ENCODE results near the gene RCSD1. TPM values are rescaled to one million over a fixed set of nuclear protein-coding genes. Genes with fewer than 3 reads are reported as not detected.

The RCSD1 gene
- total RNA-seq, 1 donor from 2014 or later: 176 TPM

DNA sequence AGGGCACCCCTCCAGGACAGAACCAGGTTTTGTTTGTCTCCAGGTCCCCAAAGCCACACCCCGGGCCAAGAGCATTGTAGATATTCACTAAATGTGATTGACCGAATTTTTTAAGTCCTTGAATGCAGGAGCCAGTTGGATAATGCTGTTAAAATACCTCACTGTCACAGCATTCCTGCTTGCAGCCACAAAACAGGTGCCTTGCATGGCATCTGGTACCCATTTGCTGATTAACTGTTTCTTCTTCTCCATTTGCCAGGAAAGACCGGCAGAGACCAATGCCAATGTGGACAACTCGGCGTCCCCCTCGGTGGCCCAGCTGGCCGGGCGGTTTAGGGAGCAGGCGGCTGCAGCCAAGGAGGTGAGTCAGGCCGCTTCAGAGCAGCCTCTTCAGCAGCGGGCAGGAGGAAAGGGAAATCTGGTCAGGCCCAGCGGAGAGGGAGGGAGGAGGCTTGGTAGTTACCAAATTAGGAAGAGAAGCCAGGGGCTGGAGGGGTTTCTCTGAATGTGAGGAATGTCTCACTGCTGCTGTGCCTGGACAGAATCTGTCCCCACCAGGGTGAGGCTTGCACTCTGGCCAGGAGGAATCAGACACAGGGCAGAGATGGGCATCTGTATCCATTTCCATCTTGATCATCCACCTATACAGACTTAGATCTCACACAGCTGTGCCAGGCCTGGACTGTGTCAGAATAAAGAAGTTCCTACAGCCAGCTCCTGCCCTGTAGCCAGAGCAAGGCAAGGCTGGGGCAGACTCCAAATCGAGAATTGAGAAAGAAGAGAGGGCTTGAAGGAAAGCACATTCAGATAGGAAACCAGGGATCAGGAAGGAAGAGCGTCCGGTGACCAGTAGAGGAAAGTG, 53.8 kb downstream of the RCSD1 start:
- intact Hi-C loops (cut with micrococcal nuclease): no loop called here

DNA sequence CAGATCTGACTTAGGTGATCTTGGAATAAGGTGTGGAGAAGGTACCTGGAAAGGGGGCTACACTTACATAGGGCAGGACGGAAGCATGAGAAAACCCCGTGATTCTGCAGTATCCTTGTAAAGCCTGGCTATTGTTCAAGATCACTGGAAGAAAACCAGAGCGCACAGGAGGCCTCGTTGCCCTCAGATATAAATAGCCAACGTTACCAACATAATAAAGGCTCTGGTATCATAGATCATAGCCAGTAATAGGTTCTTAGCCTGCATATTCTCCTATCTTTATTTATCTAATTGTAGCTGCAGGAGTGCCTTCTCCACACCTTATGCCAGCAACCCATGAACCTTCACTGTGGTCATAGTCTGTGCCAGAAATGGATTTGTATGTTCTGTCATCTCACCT, 55.8 kb downstream of the RCSD1 start:
- intact Hi-C loops (cut with micrococcal nuclease): loop anchor here (5.0 kb wide), 1 partner anchor 54 kb away; the partner anchor contains the start of gene RCSD1

DNA sequence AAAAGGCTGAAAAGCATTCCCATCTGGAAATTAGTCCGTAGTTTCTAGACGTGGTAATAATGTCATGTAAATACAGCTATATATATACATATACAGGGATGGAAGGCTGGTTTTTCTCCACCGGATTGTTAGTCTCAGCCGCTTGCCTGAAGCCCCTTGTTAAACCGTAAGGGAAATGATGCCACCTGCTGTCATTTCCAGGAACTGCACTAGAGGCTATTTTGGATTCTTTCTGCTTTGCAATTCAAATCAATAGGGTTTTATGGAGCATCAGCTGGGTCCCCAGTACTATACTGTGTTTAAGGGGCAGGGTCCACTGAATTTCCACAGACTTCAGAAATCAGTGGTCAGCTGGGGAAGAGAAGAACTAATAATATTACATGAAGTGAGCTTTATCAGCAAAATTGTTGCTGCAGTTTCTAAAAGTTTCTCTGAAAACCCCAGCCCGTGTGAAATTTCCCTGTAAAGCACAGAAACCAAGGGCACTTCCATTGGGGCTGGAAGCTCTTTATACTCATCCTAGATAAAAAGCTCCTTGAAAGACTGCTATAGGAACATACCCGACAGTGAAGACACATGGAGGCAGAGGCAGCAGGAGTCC, 58.0 kb downstream of the RCSD1 start:
- intact Hi-C loops (cut with micrococcal nuclease): loop anchor here (1.0 to 5.0 kb wide), 4 partner anchors 45 to 131 kb away; partner anchors contain the start of gene RCSD1

DNA sequence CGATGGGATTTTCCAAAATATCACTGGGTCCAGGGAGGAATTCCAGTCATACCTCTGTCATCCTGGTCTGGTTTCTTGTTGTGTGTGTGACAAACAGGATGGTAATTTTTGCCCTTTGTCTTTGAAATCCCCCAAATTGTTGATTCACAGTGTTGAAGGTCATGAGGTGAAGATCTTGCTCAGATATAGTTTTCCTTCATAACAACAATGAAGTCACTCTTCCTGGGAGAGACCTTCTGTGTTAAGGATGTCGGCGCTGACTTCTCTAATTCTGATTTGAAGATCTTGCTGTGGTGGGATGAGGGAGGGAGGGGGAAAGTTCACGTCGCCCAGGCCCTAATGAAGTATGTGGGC, 59.5 kb downstream of the RCSD1 start:
- intact Hi-C loops (cut with micrococcal nuclease): loop anchor here (2.0 to 5.0 kb wide), 3 partner anchors 47 to 133 kb away; partner anchors contain the start of gene RCSD1

DNA sequence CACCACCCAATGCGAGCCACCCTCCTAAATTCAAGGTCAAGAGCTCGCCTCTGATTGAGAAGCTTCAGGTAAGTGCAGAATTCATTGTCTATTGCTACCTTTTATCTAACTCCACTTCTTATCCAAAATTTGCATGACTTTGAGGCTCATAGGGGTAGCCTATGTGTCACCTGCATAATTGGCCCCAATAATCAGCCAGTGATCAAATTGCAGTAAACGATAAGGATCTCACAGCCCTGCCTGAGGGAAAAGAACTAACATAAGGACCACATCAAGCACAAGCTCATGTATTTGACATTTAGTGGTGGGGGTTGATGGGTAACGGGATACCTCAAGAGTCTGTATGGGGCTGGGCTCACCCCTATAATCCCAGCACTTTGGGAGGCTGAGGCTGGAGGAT, 60.0 kb downstream of the RCSD1 start:
- intact Hi-C loops (cut with micrococcal nuclease): no loop called here

DNA sequence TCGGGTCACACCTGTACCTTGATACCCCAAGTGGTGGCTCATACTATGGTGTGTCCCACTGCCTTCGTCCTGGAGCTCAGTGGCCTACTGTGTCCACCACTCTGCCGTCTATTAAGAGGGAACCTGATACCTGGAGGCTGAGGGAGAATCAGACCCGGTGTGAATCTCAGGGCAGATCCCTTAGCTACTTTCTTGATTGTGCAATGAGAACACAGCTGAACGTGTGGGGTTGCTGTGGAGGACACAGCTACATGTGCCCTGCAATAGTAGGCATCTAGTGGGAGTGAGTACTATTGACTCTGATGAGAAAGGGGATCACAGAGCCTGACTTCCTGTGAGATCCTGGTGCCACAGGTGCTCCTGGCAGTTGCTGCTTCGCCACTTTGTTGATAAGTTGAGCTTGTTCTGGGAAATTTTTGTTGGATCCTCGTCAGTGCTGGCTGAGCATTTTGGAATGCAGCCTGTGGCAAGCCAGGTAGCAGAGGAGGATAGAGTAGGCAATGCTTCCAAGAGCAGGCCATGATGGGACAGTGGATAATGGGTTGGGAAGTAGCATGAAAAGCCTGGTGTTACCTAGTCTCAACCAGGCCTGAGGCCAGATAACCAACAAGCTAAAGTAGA, 63.5 kb downstream of the RCSD1 start:
- intact Hi-C loops (cut with micrococcal nuclease): no loop called here

DNA sequence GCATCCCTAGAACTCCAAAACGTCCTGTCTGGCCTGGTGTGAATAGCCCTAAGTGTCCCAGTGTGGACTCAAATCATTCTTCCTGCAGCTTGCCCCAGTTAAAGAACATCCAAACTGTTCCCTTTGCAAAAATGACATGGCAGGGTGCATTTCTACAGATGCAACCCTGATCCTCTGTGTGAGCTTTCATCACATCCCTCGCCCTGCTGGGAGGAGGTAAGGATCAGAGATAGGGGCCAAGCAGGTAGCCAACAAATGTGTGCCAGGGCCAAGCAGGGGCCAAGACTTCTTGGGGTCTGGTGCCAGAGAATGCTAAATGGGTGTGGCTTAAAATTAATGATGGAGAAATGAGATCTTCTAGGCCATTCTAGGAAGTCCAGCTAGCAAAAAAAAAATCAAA, 64.7 kb downstream of the RCSD1 start:
- intact Hi-C loops (cut with micrococcal nuclease): no loop called here

DNA sequence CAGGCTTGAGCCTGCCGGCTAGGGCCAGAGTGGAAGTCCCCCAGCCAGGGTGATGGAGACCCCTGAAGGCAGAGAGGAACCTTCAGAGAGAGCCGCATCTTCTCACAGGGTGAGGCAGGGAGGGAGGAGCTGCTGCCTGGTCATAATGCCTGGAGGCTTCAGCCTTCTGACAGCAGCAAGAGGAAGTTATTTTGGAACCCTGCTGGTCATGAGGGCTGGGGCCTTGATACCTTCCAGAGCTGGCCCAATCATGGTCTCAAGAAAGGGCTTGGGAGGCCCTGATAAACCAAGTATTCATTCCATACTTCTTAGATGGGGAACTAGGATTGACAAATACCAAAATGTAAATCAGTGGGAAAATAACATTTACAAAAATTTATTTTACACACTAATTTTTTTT, 65.1 kb downstream of the RCSD1 start:
- intact Hi-C loops (cut with micrococcal nuclease): no loop called here

DNA sequence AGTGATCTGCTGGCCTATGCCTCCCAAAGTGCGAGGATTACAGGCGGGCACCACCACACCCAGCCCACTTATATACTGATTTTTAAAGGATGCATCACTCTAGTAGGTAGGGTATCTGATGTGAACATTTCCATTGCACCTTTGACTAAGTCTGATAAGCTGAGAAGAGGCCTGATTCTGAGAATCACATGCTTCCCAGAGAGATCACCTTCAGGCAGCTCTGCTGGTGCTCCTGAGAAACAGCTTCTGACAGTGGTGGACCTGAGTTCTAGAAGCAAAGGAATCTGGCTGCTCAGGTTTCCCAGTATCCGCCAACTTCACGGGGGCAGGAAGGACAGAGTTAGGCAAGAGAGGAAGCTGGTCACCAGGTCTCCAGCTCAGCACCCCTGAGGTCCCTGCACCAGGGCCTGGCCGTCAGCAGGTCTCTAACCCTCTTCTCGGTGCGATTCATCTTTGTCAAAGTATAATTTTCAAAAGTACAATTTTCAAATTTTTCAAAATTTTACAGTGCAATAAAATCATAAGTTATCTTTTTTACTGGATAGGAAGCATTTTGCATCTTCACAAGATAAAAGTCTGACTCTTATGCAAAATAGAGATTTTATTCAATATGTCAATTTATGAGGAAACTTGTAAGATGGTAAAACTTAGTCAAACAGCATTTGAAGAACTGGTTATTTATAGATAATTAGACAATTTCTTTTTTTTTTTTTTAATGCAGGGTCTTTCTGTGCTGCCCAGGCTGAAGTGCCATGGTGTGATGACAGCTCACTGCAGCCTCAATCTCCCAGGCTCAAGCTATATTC, 65.9 kb downstream of the RCSD1 start:
- intact Hi-C loops (cut with micrococcal nuclease): no loop called here

DNA sequence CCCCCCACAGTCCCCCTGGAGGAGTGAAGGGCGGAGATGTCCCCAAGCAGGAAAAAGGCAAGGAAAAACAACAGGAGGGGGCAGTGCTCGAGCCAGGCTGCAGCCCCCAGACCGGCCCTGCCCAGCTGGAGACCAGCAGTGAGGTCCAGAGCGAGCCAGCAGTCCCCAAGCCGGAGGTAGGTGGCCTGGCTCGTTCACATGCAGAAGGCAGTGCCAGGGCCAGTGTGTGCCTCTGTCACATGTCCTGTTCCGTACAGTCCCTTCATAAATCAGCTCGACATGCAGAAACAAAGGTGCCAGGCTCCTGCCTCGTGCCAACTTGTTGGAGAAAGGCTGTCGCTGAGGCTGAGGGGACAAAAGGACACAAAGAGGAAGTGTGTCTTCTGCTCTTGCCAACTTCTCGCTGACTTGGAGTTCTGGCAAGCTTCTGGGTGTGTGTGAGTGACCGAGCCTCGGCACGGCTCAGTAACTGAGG, 67.7 kb downstream of the RCSD1 start:
- intact Hi-C loops (cut with micrococcal nuclease): no loop called here

DNA sequence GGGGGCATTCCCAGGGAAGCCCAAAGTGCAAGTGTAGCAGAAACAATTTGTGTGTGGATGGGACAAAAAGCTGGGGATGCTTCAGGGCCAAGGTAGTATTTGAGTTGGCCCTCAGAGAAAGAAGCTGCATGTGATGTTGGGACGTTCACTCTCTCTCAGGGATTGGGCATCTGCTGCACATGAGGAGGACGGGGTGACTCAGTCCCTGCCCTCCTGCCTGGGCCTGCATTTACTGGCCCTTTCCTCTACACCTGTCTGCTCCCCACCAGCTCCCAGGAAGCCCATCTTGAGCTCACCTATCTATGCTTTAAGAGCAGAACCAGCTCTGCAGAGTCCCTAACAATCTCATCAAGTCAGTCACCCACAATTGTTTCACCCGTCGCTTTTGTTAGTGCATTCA, 68.3 kb downstream of the RCSD1 start:
- intact Hi-C loops (cut with micrococcal nuclease): no loop called here

DNA sequence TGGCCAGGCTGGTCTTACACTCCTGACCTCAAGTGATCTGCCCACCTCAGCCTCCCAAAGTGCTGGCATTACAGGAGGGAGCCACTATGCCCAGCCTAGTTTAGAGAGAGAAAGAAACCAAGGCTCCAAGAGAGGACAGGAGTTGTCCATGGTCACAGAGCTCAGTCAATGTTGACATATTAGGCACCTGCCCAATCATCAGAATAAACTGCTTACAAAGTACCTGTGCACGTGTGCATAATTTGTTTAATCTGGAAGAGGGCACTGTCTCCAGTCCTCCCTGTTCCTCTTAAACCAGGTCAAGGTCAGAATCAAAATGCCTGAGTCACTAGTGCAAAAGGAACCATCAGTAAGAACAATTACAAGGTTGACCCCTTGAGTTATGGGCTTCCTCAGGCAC, 71.5 kb downstream of the RCSD1 start:
- intact Hi-C loops (cut with micrococcal nuclease): no loop called here

DNA sequence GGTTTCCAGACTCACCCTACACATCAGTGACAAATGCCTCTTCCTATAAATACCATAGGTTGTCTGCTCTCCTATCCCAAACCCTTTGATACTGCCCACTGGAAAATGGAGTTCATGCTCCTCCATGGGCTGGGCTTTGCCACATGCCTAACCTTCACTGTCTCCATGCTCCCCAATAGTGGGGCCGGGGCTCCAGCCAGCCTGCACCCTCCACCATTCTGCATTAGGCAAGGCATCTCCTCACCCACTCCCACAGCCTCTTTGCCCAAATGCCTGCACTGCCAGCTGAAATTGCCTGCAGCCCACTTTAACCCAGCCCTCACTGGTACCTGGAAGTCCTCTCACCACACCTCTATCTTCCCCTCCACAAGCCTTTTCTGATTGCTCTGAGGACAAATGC, 73.5 kb downstream of the RCSD1 start:
- intact Hi-C loops (cut with micrococcal nuclease): no loop called here

DNA sequence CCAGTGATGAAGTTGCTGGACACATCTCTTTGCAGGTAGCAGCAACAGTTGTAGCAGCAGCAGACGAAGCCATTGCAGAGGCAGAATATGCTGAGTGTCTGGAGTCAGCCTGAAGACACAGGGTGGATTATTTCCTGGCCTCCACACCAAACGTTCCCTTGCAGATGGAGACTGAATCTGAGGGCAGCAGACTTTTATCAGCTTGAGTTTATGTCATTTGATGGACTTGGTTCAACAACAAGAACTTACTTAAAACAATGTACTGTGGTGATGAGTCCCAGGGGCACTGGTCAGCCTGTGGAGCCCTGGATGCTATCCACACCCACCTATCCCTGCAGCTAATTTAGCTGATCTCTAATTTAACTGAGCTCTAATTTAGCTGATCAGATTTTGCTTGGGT, 74.7 kb downstream of the RCSD1 start:
- intact Hi-C loops (cut with micrococcal nuclease): no loop called here

DNA sequence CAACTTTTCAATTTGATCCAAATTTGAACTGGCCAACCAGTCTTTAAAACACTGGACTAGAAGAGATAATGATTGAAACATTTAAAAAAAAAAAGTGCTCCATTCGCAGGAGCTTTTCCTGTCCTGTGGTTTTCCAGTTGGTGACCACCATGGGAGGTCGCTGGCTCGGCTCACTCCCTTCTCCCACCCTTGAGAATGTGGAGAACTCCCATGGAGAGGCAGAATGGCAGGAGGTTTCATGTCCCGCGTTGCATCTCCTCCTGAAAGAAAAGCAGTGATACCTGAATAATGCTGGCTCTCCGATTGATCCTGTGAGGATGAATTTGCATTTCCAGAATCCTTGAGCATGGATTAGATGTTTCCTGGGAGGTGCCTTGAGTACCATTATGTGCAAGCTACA, 75.2 kb downstream of the RCSD1 start:
- intact Hi-C loops (cut with micrococcal nuclease): no loop called here

DNA sequence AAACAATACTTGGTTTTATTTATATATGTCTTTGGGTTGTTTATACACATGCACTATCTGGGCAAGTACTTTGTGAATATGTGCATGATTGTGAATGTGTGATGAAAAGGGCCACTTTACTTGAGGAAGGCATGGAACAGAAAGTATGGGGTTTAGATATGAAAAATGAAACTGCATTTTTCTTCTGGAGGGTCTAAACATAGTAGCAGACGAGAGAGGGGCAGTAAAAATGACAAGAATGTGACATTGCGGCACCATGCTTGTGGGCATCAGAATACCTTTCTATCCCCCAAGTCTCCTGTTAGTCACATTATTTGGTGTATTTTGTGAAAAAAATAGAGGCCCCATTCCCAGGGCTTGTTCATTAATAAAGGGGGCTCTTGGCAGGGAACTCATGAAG, 76.3 kb downstream of the RCSD1 start:
- intact Hi-C loops (cut with micrococcal nuclease): no loop called here

DNA sequence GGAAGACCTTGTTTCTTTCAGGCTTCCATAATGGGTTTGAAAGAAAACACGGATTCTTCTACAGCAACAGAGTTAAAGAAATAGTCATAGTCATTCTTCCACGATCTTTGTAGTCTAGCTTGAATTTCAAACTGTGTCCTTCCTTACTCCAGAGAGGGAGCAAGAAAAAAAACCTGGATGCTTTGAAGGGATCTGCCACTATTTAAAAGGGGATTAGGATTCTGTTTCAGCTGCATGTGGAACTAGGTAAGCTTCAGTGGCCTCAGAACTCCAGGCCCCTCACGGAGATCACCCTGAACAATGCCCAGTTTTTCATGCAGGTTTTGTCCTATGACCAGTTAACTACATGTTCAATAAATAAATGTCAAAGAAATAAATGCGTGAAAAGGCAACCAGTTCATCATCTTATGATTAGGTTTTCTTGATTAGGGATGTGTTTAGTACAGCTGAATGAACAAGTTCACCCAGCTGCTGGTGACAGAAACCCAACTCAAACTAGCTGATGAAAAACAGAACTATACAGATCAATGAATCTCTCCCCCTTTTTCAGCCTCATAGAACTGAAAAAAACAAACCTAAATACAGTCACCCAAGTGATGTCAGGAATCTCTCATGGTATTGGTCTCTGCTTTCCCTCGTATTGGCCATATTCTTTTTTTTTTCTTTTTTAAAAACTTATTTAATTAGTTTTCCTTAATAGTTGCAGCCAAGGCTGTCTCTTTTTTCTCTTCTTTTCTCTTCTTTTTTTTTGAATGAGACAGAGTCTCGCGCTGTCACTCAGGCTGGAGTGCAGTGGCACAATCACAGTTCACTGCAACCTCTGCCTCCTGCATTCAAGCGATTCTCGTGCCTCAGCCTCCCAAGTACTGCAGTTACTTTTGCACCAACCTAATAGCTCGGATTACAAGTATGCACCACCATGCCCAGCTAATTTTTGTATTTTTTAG, 77.2 kb downstream of the RCSD1 start:
- intact Hi-C loops (cut with micrococcal nuclease): no loop called here

DNA sequence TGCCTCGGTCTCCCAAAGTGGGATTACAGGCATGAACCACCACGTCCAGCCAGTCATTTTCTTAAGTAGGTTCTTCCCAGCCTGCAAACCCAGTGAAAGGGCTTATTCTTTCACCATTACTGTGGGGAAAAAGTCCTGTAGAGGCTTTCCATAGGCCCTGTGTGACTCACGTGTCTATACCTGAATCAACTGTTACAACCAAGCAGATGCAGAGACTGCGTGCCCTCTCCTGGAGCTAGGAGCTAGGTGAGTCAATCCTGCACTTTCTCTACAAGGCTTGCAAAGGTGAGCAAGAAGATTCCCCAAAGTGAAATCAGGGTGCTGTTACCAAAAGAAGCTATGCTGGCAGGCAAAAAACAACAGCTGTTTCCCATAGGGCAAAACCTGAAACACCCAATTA, 77.9 kb downstream of the RCSD1 start:
- intact Hi-C loops (cut with micrococcal nuclease): no loop called here

DNA sequence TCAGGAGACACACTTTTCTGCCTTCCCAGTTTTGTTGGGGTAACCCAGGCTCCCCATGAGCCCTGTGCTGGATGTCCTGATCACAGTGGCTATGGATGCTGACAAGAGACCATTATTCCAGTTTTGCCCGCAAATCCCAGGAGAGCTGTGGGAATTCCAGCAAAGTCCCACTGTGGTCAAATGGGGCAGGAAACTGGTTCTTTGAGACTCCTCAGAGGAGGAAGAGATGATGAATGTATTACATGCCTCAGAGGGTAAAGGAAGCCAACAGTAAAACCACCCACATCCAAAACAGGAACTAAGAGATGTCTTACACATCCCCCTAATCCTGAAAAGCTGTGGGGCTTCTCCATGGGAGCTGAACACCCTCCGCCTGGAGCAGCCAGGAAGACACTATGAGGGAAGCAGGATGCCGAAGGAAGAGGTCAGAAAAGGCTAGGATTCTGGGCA, 78.9 kb downstream of the RCSD1 start:
- intact Hi-C loops (cut with micrococcal nuclease): no loop called here

DNA sequence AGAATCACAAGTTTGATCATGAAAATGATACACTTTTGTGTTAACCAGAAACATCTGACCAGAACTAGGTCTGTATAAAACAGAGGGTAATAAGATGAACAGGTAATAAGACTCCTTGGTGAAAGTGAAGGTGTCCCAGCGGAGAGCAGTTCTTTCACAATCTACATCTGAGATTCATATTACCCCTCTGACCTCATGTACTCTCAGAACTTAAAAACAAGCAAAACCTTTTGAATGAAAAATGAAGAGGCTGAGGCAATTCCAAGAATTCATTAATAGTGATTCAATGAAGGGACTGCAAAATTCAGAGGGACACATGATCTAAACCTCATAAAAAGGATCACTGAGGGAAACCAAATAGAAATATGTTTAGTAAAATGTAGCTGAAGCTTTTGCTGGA, 80.8 kb downstream of the RCSD1 start:
- intact Hi-C loops (cut with micrococcal nuclease): loop anchor here (10.0 kb wide), 1 partner anchor 256 kb away; no protein-coding TSS in a partner anchor

Measured in T-helper 2 cell treated with Interferon-gamma antibody and Interleukin-4, amounts not matched to agents 100 ng/mL and 5 ng/mL, for 36 hours (primary cell).